ENCODE measurements around the gene KRTAP19-6. TPM values are rescaled to one million over a fixed set of nuclear protein-coding genes. Genes with fewer than 3 reads are reported as not detected.

The KRTAP19-6 gene
- not detected in 2 replicates for total RNA-seq (2021)
- long read RNA-seq, result 0 reads

GRCh38 chr21:30541764-30542163 lies at the start of gene KRTAP19-6:
Gene KRTAP19-6 (minus strand): TSS chr21:30541864. CDS start chr21:30541833, 31 bp downstream.
- Histone ChIP-seq H3K56ac (ENCODE audit: insufficient read length, low read depth, low read length) (no peak within 1 kb of the TSS), H2BK15ac (ENCODE audit: low read depth, low read length) (no peak within 1 kb of the TSS), H3K9me3 (ENCODE audit: control insufficient read depth, low read depth, low read length) (no peaks in the 10 kb centered on the region), H3K14ac (ENCODE audit: insufficient read depth, low read length) (no peak within 1 kb of the TSS), H4K8ac (replicated peaks; ENCODE audit: insufficient read length, low read depth, low read length) (no peak within 1 kb of the TSS), H3K9ac (ENCODE audit: extremely low read depth, insufficient read length, low read length) (no peak within 1 kb of the TSS), H3K4me1 (ENCODE audit: insufficient read depth, low read length) (no peaks in the 10 kb centered on the region), H3K4ac (ENCODE audit: low read depth, low read length) (no peak within 1 kb of the TSS), H2BK12ac (ENCODE audit: insufficient read length, low read depth, low read length) (no peak within 1 kb of the TSS), H3K18ac (ENCODE audit: insufficient read length, low read depth, low read length) (no peak within 1 kb of the TSS), H3K79me1 (ENCODE audit: insufficient read depth, low read depth, low read length, poor library complexity, severe bottlenecking) (no peaks in the 10 kb centered on the region), H4K5ac (ENCODE audit: insufficient read length, low read depth, low read length) (no peak within 1 kb of the TSS), H4K91ac (ENCODE audit: insufficient read length, low read depth, low read length) (no peak within 1 kb of the TSS), H3T11ph (ENCODE audit: low read length) (no peak within 1 kb of the TSS), H3K27ac (ENCODE audit: insufficient read length, low read depth, low read length) (no peak within 1 kb of the TSS), H2AFZ (ENCODE audit: low read length) (no peak within 1 kb of the TSS), H3K79me2 (ENCODE audit: insufficient read depth, low read length) (no peaks in the 10 kb centered on the region), H3K4me2 (ENCODE audit: insufficient read depth, insufficient read length, low read length) (no peak within 1 kb of the TSS), H2BK5ac (ENCODE audit: insufficient read length, low read length) (no peak within 1 kb of the TSS), H3K27me3 (ENCODE audit: insufficient read depth, low read length) (no peaks in the 10 kb centered on the region), H2BK120ac (ENCODE audit: low read depth, low read length, poor library complexity, severe bottlenecking) (no peak within 1 kb of the TSS), H2AK5ac (ENCODE audit: insufficient read length, low read length) (no peak within 1 kb of the TSS), H4K20me1 (ENCODE audit: control insufficient read depth, insufficient read depth, insufficient read length) (no peaks in the 10 kb centered on the region), H2BK20ac (ENCODE audit: low read depth, low read length, poor library complexity, severe bottlenecking) (no peak within 1 kb of the TSS), H3K23me2 (ENCODE audit: insufficient read length, low read depth, low read length, poor library complexity, severe bottlenecking) (no peaks in the 10 kb centered on the region), H3K23ac (ENCODE audit: insufficient read length, low read depth, low read length) (no peak within 1 kb of the TSS)
- Mint-ChIP-seq H3K36me3 (ENCODE audit: insufficient read depth in 1 of 3, low read depth in 3 of 3) (peaks cover 0 to 7% (median 0%) of the 10 kb centered on the region in 3 experiments; a peak in 1 of 7 replicates), H3K4me3 (no peak within 1 kb of the TSS), H3K9me3 (peaks cover 0 to 14% of the 10 kb centered on the region in 2 experiments; a peak in 2 of 5 replicates), H3K27ac (no peak within 1 kb of the TSS), H3K4me1 (no peaks in the 10 kb centered on the region), H3K27me3 (ENCODE audit: low read depth) (no peaks in the 10 kb centered on the region; the same call in 1 of the 2 replicates)
- no CpG with 5 or more reads among the region's 1 CpG for WGBS (ENCODE audit: extremely low coverage, insufficient read length, low lambda C conversion rate)
- no peak for TF ChIP-seq CTCF (conservative IDR thresholded peaks at IDR 0.05)
- no peak for DNase-seq

Data from H9 (cell line).